GM23338 (cell line): ENCODE measurements around the gene NID1. TPM values are rescaled to one million over a fixed set of nuclear protein-coding genes. Genes with fewer than 3 reads are reported as not detected.

Source experiments
- ATAC-seq: fragments of 200-7000 bp; cut with Tn5 transposase; 3 replicates; pipeline ENCODE4 v1.9.1; 2020
- DNase-seq: peaks from one replicate; pipeline ENCODE4 v3.0.0-alpha.2; 2015; ENCODE audit warnings: low spot score
- H2AFZ ChIP-seq: fragments of 200-600 bp; sonication (generic); 2 replicates; pipeline ENCODE4 v1.8.0; 2016; ENCODE audit warnings: antibody characterized with exemption, mild to moderate bottlenecking, moderate library complexity
- H3F3A ChIP-seq: fragments of 200-600 bp; sonication (generic); replicated peaks from 2 replicates; pipeline ENCODE4 v1.8.0; 2017; ENCODE audit warnings: antibody characterized with exemption, mixed run types, low read depth
- H3K27ac ChIP-seq: fragments of 200-600 bp; sonication (generic); 2 replicates; pipeline ENCODE4 v1.6.1; 2016; ENCODE audit warnings: low read depth
- H3K27me3 ChIP-seq: fragments of 200-600 bp; sonication (generic); 2 replicates; pipeline ENCODE4 v1.8.0; 2016; ENCODE audit warnings: mild to moderate bottlenecking, mixed run types, moderate library complexity; ENCODE audit not compliant: insufficient read depth
- H3K36me3 ChIP-seq: fragments of 200-600 bp; sonication (generic); 2 replicates; pipeline ENCODE4 v1.8.0; 2016; ENCODE audit warnings: mild to moderate bottlenecking; ENCODE audit not compliant: insufficient read depth
- H3K4me1 ChIP-seq: fragments of 200-600 bp; sonication (generic); 2 replicates; pipeline ENCODE4 v1.8.0; 2016; ENCODE audit warnings: mild to moderate bottlenecking, moderate library complexity; ENCODE audit not compliant: insufficient read depth
- H3K4me2 ChIP-seq: fragments of 200-600 bp; sonication (generic); 2 replicates; pipeline ENCODE4 v1.7.1; 2017; ENCODE audit warnings: mixed run types
- H3K4me3 ChIP-seq: fragments of 200-600 bp; sonication (generic); 2 replicates; pipeline ENCODE4 v1.6.1; 2016; ENCODE audit warnings: mixed run types
- H3K79me2 ChIP-seq: fragments of 200-600 bp; sonication (generic); replicated peaks from 2 replicates; pipeline ENCODE4 v1.8.0; 2017; ENCODE audit warnings: mild to moderate bottlenecking; ENCODE audit not compliant: insufficient read depth
- H3K9me2 ChIP-seq: fragments of 200-600 bp; sonication (generic); 2 replicates; pipeline ENCODE4 v1.8.0; 2017; ENCODE audit not compliant: insufficient read depth
- H4K20me1 ChIP-seq: fragments of 200-600 bp; sonication (generic); replicated peaks from 2 replicates; pipeline ENCODE4 v1.8.0; 2017; ENCODE audit warnings: mild to moderate bottlenecking; ENCODE audit not compliant: insufficient read depth
- H3K27ac Mint-ChIP-seq: 2 replicates; pipeline ENCODE4 v1.8.0; 2020; ENCODE audit warnings: inconsistent platforms, mild to moderate bottlenecking, moderate library complexity, mixed read lengths
- H3K27me3 Mint-ChIP-seq: 3 replicates; pipeline ENCODE4 v1.8.0; 2022; ENCODE audit warnings: low read depth, mild to moderate bottlenecking, moderate library complexity, mixed read lengths, inconsistent platforms; ENCODE audit not compliant: insufficient read depth, poor library complexity
- H3K36me3 Mint-ChIP-seq: 3 replicates; pipeline ENCODE4 v1.8.0; 2021; ENCODE audit warnings: low read depth, mild to moderate bottlenecking, inconsistent platforms, moderate library complexity, mixed read lengths
- H3K4me1 Mint-ChIP-seq: 3 replicates; pipeline ENCODE4 v1.8.0; 2020; ENCODE audit warnings: mild to moderate bottlenecking, inconsistent platforms, mixed read lengths
- H3K4me3 Mint-ChIP-seq: 3 replicates; pipeline ENCODE4 v1.8.0; 2021; ENCODE audit warnings: moderate library complexity, mild to moderate bottlenecking, inconsistent platforms, mixed read lengths
- H3K9me3 Mint-ChIP-seq: 3 replicates; pipeline ENCODE4 v1.8.0; 2020; ENCODE audit warnings: moderate library complexity, mild to moderate bottlenecking, inconsistent platforms, mixed read lengths
- EZH2 ChIP-seq: fragments of 200-600 bp; sonication (generic); IDR thresholded peaks from one replicate; pipeline ENCODE4 v1.8.0; 2017; ENCODE audit warnings: antibody characterized with exemption, mild to moderate bottlenecking, low read depth; ENCODE audit not compliant: unreplicated experiment
- EZH2phosphoT487 ChIP-seq: fragments of 200-600 bp; sonication (generic); IDR thresholded peaks from one replicate; pipeline ENCODE4 v1.8.1; 2018; ENCODE audit warnings: antibody characterized with exemption; ENCODE audit not compliant: unreplicated experiment
- NANOG ChIP-seq: IDR thresholded peaks from 2 replicates; pipeline ENCODE4 v1.6.1; 2016; ENCODE audit warnings: antibody characterized with exemption, borderline replicate concordance
- REST ChIP-seq: IDR thresholded peaks from one replicate; pipeline ENCODE4 v1.6.1; 2018; ENCODE audit warnings: antibody characterized with exemption; ENCODE audit not compliant: unreplicated experiment
- ZNF331 ChIP-seq: fragments of 250-450 bp; sonication (Bioruptor Pico); IDR thresholded peaks from 2 replicates; pipeline ENCODE4 v1.5.0; 2020; ENCODE audit warnings: low read depth, mild to moderate bottlenecking, moderate library complexity
- polyA plus RNA-seq: library from polyadenylated mRNA; unstranded; fragments of >200 nt; fragmentation: Nextera tagmentation; extraction: Ambion mirVana; gene quantifications from 2 replicates; pipeline ENCODE4 v1.2.1, GENCODE V29; 2016
- total RNA-seq: library from RNA; depleted of rRNA; stranded (reverse); fragments of >200 nt; shearing (Covaris generic); gene quantifications from 2 replicates; pipeline ENCODE4 v1.2.3, GENCODE V29; 2014
- TF ChIP-seq, protein P1 (sequence below), 2 experiments: fragments of 200-600 bp in 1 of 2; sonication (generic) in 1 of 2; conservative IDR thresholded peaks; 2 replicates each; pipeline versions ENCODE4 v1.5.1 to v1.6.1; 2016 to 2017; ENCODE audit warnings: antibody characterized with exemption in 2 of 2, low read depth in 2 of 2, mild to moderate bottlenecking in 2 of 2, moderate library complexity in 1 of 2
- TF ChIP-seq, protein P2 (sequence below): IDR thresholded peaks from 2 replicates; pipeline ENCODE4 v1.6.1; 2016; ENCODE audit warnings: antibody characterized with exemption

The NID1 gene
- total and polyA plus RNA-seq, 2 experiments from 2014 or later: 7.1 to 32.5 TPM

GRCh38 chr1:236045771-236046170, 19.1 kb downstream of the NID1 start (continued):
- TF ChIP-seq NANOG (no peak), EZH2phosphoT487 (no peak), REST (no peak)
- TF ChIP-seq, protein P1, sequence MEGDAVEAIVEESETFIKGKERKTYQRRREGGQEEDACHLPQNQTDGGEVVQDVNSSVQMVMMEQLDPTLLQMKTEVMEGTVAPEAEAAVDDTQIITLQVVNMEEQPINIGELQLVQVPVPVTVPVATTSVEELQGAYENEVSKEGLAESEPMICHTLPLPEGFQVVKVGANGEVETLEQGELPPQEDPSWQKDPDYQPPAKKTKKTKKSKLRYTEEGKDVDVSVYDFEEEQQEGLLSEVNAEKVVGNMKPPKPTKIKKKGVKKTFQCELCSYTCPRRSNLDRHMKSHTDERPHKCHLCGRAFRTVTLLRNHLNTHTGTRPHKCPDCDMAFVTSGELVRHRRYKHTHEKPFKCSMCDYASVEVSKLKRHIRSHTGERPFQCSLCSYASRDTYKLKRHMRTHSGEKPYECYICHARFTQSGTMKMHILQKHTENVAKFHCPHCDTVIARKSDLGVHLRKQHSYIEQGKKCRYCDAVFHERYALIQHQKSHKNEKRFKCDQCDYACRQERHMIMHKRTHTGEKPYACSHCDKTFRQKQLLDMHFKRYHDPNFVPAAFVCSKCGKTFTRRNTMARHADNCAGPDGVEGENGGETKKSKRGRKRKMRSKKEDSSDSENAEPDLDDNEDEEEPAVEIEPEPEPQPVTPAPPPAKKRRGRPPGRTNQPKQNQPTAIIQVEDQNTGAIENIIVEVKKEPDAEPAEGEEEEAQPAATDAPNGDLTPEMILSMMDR (conservative IDR thresholded peaks at IDR 0.05; ENCODE audit: low read depth in 2 of 2): no peak

DNA sequence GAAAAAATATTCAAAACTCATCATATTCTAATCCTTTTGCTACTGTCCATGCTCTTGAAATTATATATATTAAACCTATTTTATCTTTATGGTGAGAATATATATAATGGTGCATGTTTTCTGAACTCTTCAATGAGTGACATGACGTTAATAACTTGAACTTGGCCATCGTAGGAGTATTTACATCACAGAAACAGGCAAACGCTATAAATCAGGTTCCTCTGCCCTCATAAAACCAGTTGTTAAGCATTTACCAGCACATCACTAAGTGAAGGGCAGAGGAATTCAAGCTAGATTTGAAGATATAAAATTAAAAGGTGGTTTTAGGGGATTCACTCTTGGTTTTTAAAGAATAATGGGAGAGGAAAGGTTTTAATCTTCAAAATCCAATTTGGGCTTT, 20.5 kb downstream of the NID1 start:
- Histone ChIP-seq H3K27me3 (no peaks in the 10 kb centered on the region), H3K4me2 (no peak overlapping the region), H3K36me3 (no peaks in the 10 kb centered on the region), H4K20me1 (peaks cover 5% of the 10 kb centered on the region; the same call in 1 of the 2 replicates), H3K4me3 (no peak overlapping the region), H3K79me2 (no peaks in the 10 kb centered on the region), H3K9me2 (no peaks in the 10 kb centered on the region), H3K4me1 (no peaks in the 10 kb centered on the region), H3K27ac (no peak overlapping the region), H3F3A (no peaks in the 10 kb centered on the region), H2AFZ (no peak overlapping the region)
- H3K36me3 Mint-ChIP-seq: peaks cover 18% of the 10 kb centered on the region
- no peaks in the 10 kb centered on the region for H3K9me3 Mint-ChIP-seq
- H3K27me3 Mint-ChIP-seq: peaks cover 1% of the 10 kb centered on the region
- DNase-seq (no peak), ATAC-seq (no peak)
- peaks cover 9% of the 10 kb centered on the region; the same call in 2 of the 3 replicates for H3K4me1 Mint-ChIP-seq
- H3K27ac Mint-ChIP-seq: no peak overlapping the region
- no peak overlapping the region for H3K4me3 Mint-ChIP-seq
- TF ChIP-seq, protein P2, sequence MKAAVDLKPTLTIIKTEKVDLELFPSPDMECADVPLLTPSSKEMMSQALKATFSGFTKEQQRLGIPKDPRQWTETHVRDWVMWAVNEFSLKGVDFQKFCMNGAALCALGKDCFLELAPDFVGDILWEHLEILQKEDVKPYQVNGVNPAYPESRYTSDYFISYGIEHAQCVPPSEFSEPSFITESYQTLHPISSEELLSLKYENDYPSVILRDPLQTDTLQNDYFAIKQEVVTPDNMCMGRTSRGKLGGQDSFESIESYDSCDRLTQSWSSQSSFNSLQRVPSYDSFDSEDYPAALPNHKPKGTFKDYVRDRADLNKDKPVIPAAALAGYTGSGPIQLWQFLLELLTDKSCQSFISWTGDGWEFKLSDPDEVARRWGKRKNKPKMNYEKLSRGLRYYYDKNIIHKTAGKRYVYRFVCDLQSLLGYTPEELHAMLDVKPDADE: no peak
- TF ChIP-seq, protein P1 (conservative IDR thresholded peaks at IDR 0.05; ENCODE audit: low read depth in 2 of 2): no peak
- TF ChIP-seq EZH2 (no peak), NANOG (no peak), ZNF331 (CRISPR knock-in tag) (no peak), REST (no peak)
